HepG2 (cell line): ENCODE results near the gene HEXIM1. TPM values are rescaled to one million over a fixed set of nuclear protein-coding genes. Genes with fewer than 3 reads are reported as not detected.
A peak's percentile ranks its signal among the peaks of the same experiment; 100 is the strongest.

Experiments
- ARNT2 ChIP-seq: sonication (generic); formaldehyde crosslinking; IDR thresholded peaks from 2 replicates; pipeline ENCODE4 v1.8.0; 2022; ENCODE audit warnings: mild to moderate bottlenecking, low read depth, missing genetic modification reagents, moderate library complexity
- CAMTA2 ChIP-seq: sonication (generic); formaldehyde crosslinking; IDR thresholded peaks from 2 replicates; pipeline ENCODE4 v1.4.0; 2020; ENCODE audit warnings: mild to moderate bottlenecking, missing genetic modification reagents, borderline replicate concordance
- ELF3 ChIP-seq: IDR thresholded peaks from 2 replicates; pipeline ENCODE4 v1.6.1; 2016; ENCODE audit warnings: missing genetic modification reagents, missing compliant biosample characterization
- FOXA3 ChIP-seq: IDR thresholded peaks from 2 replicates; pipeline ENCODE4 v1.6.1; 2016; ENCODE audit warnings: missing genetic modification reagents, missing compliant biosample characterization
- IRF2 ChIP-seq: IDR thresholded peaks from 2 replicates; pipeline ENCODE4 v1.6.1; 2018; ENCODE audit warnings: missing genetic modification reagents, missing compliant biosample characterization
- KAT8 ChIP-seq: IDR thresholded peaks from 2 replicates; pipeline ENCODE4 v1.6.1; 2016; ENCODE audit warnings: missing genetic modification reagents, missing compliant biosample characterization
- MED8 ChIP-seq: sonication (generic); formaldehyde crosslinking; IDR thresholded peaks from 2 replicates; pipeline ENCODE4 v1.8.1; 2023; ENCODE audit warnings: mild to moderate bottlenecking, missing genetic modification reagents; ENCODE audit not compliant: insufficient replicate concordance
- NR3C1 ChIP-seq: sonication (generic); formaldehyde crosslinking; IDR thresholded peaks from 2 replicates; pipeline ENCODE4 v1.4.0; 2020; ENCODE audit warnings: missing genetic modification reagents
- PCBP1 ChIP-seq: fragments of 200-400 bp; formaldehyde crosslinking; IDR thresholded peaks from 2 replicates; pipeline ENCODE4 v1.6.1; 2017; ENCODE audit warnings: mild to moderate bottlenecking, low read depth, low read length, borderline replicate concordance
- PHF8 ChIP-seq: sonication (generic); formaldehyde crosslinking; IDR thresholded peaks from 2 replicates; pipeline ENCODE4 v1.5.0; 2020; ENCODE audit warnings: missing genetic modification reagents
- REL ChIP-seq: sonication (generic); formaldehyde crosslinking; conservative IDR thresholded peaks from 2 replicates; pipeline ENCODE4 v1.8.0; 2022; ENCODE audit warnings: mild to moderate bottlenecking, missing genetic modification reagents, moderate library complexity
- SMAD1 ChIP-seq: sonication (generic); formaldehyde crosslinking; IDR thresholded peaks from 2 replicates; pipeline ENCODE4 v1.4.0; 2020; ENCODE audit warnings: missing genetic modification reagents, low read depth, mild to moderate bottlenecking, borderline replicate concordance
- TFDP2 ChIP-seq: sonication (generic); formaldehyde crosslinking; IDR thresholded peaks from 2 replicates; pipeline ENCODE4 v1.4.0; 2020; ENCODE audit warnings: missing genetic modification reagents
- TSC22D2 ChIP-seq: sonication (generic); formaldehyde crosslinking; IDR thresholded peaks from 2 replicates; pipeline ENCODE4 v1.5.1; 2020; ENCODE audit warnings: missing genetic modification reagents, mild to moderate bottlenecking, borderline replicate concordance
- ZC3H13 ChIP-seq: sonication (generic); formaldehyde crosslinking; IDR thresholded peaks from 2 replicates; pipeline ENCODE4 v1.8.1; 2023; ENCODE audit warnings: mild to moderate bottlenecking, missing genetic modification reagents, moderate library complexity
- ZFP36L2 ChIP-seq: sonication (generic); formaldehyde crosslinking; IDR thresholded peaks from 2 replicates; pipeline ENCODE4 v1.4.0; 2020; ENCODE audit warnings: missing genetic modification reagents
- ZNF543 ChIP-seq: sonication (generic); formaldehyde crosslinking; IDR thresholded peaks from 2 replicates; pipeline ENCODE4 v1.4.0; 2020; ENCODE audit warnings: mild to moderate bottlenecking, missing genetic modification reagents
- ZNF83 ChIP-seq: sonication (generic); formaldehyde crosslinking; IDR thresholded peaks from 2 replicates; pipeline ENCODE4 v1.4.0; 2020; ENCODE audit warnings: missing genetic modification reagents, mild to moderate bottlenecking, borderline replicate concordance
- ZZZ3 ChIP-seq: sonication (generic); formaldehyde crosslinking; IDR thresholded peaks from 2 replicates; pipeline ENCODE4 v1.4.0; 2020; ENCODE audit warnings: missing genetic modification reagents, mild to moderate bottlenecking, borderline replicate concordance
- polyA plus RNA-seq, 8 experiments: library from polyadenylated mRNA; depleted of rRNA in 3 of 8; stranded (reverse) in 7 of 8; unstranded in 1 of 8; fragments of >200 nt; fragmentation: Illumina TruSeq in 4 of 8; extraction: Trizol in 4 of 8; gene quantifications; 2 replicates each; pipeline versions ENCODE4 v1.2.1 to v1.2.3, GENCODE V29; 2011 to 2016; ENCODE audit warnings: low read depth in 4 of 8, missing spikeins in 1 of 8, mixed read lengths in 1 of 8; ENCODE audit not compliant: insufficient read depth in 1 of 8
- total RNA-seq, 5 experiments: library from RNA; depleted of rRNA; stranded (reverse); fragments of >200 nt; fragmentation: Illumina TruSeq; extraction: Trizol; gene quantifications; 2 replicates each; pipeline ENCODE4 v1.2.3, GENCODE V29; 2016; ENCODE audit warnings: low read depth in 1 of 5
- TF ChIP-seq, protein P1 (sequence below): sonication (generic); formaldehyde crosslinking; IDR thresholded peaks from 2 replicates; pipeline ENCODE4 v1.8.0; 2022; ENCODE audit warnings: mild to moderate bottlenecking, missing genetic modification reagents, moderate library complexity
- TF ChIP-seq, protein P2 (sequence below): IDR thresholded peaks from 2 replicates; pipeline ENCODE4 v1.6.1; 2016; ENCODE audit warnings: mild to moderate bottlenecking
- TF ChIP-seq, protein P3 (sequence below): sonication (generic); formaldehyde crosslinking; IDR thresholded peaks from 2 replicates; pipeline ENCODE4 v1.4.0; 2020; ENCODE audit warnings: missing genetic modification reagents

HEXIM1 gene
- total and polyA plus RNA-seq, 2 of the 13 experiments (the other 11 are each of a cell fraction or from before 2014, with no cell fraction given) = 10.5 to 16.6 TPM

- TF ChIP-seq ZNF83 (peak; percentile 90), ELF3 (peak; percentile 90), FOXA3 (CRISPR knock-in tag) (peak; percentile 70), ARNT2 (CRISPR knock-in tag) (peak; percentile 88), ZZZ3 (CRISPR knock-in tag) (no peak), TSC22D2 (CRISPR knock-in tag) (peak; percentile 68; the same call in 1 of the 2 replicates), PHF8 (CRISPR knock-in tag) (peak; percentile 68), SMAD1 (CRISPR knock-in tag) (peak; percentile 95), TFDP2 (peak; percentile 62; the same call in 1 of the 2 replicates), CAMTA2 (no peak), ZFP36L2 (CRISPR knock-in tag) (no peak), MED8 (CRISPR knock-in tag) (no peak), KAT8 (CRISPR knock-in tag) (peak; percentile 86), REL (CRISPR knock-in tag) (no peak), IRF2 (CRISPR knock-in tag) (peak; percentile 97), PCBP1 (0 out of 2 replicates have a peak, but pooled peaks have one; percentile 87), ZC3H13 (CRISPR knock-in tag) (no peak), NR3C1 (CRISPR knock-in tag) (no peak), ZNF543 (CRISPR knock-in tag) (peak; percentile 98)
- TF ChIP-seq, protein P1, sequence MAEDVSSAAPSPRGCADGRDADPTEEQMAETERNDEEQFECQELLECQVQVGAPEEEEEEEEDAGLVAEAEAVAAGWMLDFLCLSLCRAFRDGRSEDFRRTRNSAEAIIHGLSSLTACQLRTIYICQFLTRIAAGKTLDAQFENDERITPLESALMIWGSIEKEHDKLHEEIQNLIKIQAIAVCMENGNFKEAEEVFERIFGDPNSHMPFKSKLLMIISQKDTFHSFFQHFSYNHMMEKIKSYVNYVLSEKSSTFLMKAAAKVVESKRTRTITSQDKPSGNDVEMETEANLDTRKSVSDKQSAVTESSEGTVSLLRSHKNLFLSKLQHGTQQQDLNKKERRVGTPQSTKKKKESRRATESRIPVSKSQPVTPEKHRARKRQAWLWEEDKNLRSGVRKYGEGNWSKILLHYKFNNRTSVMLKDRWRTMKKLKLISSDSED (CRISPR knock-in tag) = no peak
- TF ChIP-seq, protein P2, sequence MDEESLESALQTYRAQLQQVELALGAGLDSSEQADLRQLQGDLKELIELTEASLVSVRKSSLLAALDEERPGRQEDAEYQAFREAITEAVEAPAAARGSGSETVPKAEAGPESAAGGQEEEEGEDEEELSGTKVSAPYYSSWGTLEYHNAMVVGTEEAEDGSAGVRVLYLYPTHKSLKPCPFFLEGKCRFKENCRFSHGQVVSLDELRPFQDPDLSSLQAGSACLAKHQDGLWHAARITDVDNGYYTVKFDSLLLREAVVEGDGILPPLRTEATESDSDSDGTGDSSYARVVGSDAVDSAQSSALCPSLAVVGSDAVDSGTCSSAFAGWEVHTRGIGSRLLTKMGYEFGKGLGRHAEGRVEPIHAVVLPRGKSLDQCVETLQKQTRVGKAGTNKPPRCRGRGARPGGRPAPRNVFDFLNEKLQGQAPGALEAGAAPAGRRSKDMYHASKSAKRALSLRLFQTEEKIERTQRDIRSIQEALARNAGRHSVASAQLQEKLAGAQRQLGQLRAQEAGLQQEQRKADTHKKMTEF (CRISPR knock-in tag) = peak; percentile 91
- TF ChIP-seq, protein P3, sequence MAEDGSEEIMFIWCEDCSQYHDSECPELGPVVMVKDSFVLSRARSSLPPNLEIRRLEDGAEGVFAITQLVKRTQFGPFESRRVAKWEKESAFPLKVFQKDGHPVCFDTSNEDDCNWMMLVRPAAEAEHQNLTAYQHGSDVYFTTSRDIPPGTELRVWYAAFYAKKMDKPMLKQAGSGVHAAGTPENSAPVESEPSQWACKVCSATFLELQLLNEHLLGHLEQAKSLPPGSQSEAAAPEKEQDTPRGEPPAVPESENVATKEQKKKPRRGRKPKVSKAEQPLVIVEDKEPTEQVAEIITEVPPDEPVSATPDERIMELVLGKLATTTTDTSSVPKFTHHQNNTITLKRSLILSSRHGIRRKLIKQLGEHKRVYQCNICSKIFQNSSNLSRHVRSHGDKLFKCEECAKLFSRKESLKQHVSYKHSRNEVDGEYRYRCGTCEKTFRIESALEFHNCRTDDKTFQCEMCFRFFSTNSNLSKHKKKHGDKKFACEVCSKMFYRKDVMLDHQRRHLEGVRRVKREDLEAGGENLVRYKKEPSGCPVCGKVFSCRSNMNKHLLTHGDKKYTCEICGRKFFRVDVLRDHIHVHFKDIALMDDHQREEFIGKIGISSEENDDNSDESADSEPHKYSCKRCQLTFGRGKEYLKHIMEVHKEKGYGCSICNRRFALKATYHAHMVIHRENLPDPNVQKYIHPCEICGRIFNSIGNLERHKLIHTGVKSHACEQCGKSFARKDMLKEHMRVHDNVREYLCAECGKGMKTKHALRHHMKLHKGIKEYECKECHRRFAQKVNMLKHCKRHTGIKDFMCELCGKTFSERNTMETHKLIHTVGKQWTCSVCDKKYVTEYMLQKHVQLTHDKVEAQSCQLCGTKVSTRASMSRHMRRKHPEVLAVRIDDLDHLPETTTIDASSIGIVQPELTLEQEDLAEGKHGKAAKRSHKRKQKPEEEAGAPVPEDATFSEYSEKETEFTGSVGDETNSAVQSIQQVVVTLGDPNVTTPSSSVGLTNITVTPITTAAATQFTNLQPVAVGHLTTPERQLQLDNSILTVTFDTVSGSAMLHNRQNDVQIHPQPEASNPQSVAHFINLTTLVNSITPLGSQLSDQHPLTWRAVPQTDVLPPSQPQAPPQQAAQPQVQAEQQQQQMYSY (CRISPR knock-in tag) = no peak
Observed at GRCh38 chr17:45197555-45198334, 49.5 kb downstream of the HEXIM1 start (continued).
